Prostate gland (tissue), 2 donors: ENCODE measurements around the gene RUNDC3A. TPM values are rescaled to one million over a fixed set of nuclear protein-coding genes. Genes with fewer than 3 reads are reported as not detected.

Experiments
- DNase-seq: peaks from one replicate; pipeline ENCODE4 v3.0.0-alpha.2; 2019; ENCODE audit warnings: low spot score
- H3K27ac ChIP-seq, 2 donors: fragments of 200-600 bp; sonication (generic); 2 replicates each; pipeline ENCODE4 v1.5.1; 2017 to 2019
- H3K27me3 ChIP-seq: fragments of 200-600 bp; sonication (generic); replicated peaks from 2 replicates; pipeline ENCODE4 v1.5.1; 2019; ENCODE audit not compliant: insufficient read depth
- H3K36me3 ChIP-seq, 2 donors: fragments of 200-600 bp; sonication (generic); 1 replicate in 1 of 2; 2 replicates in 1 of 2; pipeline versions ENCODE4 v1.5.1 to v1.8.1; 2017 to 2019
- H3K4me1 ChIP-seq: fragments of 200-600 bp; sonication (generic); replicated peaks from 2 replicates; pipeline ENCODE4 v1.5.1; 2019
- H3K4me3 ChIP-seq, 2 donors: fragments of 200-600 bp; sonication (generic); 2 replicates each; pipeline ENCODE4 v1.5.1; 2017 to 2019
- H3K9me3 ChIP-seq: fragments of 200-600 bp; sonication (generic); 2 replicates; pipeline ENCODE4 v1.5.1; 2017
- CTCF ChIP-seq, 4 experiments: fragments of 200-600 bp in 2 of 4; fragments of 450-650 bp in 2 of 4; sonication (generic) in 2 of 4; IDR thresholded peaks; 1 replicate in 3 of 4; 2 replicates in 1 of 4; pipeline ENCODE4 v1.5.1; 2016 to 2019; ENCODE audit warnings: antibody characterized with exemption in 4 of 4, mild to moderate bottlenecking in 2 of 4, moderate library complexity in 2 of 4
- POLR2A ChIP-seq: fragments of 450-650 bp; IDR thresholded peaks from one replicate; pipeline ENCODE4 v1.6.1; 2016; ENCODE audit warnings: antibody characterized with exemption, mild to moderate bottlenecking
- POLR2AphosphoS5 ChIP-seq: sonication (generic); formaldehyde crosslinking; IDR thresholded peaks from one replicate; pipeline ENCODE4 v1.6.1; 2017; ENCODE audit warnings: antibody characterized with exemption
- WGBS: methylation state at CpG from one replicate; pipeline ENCODE4 v1.1.5; 2018; 5-methylcytosine and 5-hydroxymethylcytosine counted together
- intact Hi-C: fragments of 100-400 bp; cut with DNase I; formaldehyde crosslinking; loops from one replicate; pipeline ENCODE4 v1.14.2; 2022
- total RNA-seq, 2 donors: library from RNA; depleted of rRNA; stranded (reverse); fragments of >200 nt; gene quantifications; one replicate each; pipeline ENCODE4 v1.1.0, GENCODE V29; 2016

The RUNDC3A gene
- total RNA-seq, 2 donors from 2014 or later: 0.68 to 2.9 TPM

DNA sequence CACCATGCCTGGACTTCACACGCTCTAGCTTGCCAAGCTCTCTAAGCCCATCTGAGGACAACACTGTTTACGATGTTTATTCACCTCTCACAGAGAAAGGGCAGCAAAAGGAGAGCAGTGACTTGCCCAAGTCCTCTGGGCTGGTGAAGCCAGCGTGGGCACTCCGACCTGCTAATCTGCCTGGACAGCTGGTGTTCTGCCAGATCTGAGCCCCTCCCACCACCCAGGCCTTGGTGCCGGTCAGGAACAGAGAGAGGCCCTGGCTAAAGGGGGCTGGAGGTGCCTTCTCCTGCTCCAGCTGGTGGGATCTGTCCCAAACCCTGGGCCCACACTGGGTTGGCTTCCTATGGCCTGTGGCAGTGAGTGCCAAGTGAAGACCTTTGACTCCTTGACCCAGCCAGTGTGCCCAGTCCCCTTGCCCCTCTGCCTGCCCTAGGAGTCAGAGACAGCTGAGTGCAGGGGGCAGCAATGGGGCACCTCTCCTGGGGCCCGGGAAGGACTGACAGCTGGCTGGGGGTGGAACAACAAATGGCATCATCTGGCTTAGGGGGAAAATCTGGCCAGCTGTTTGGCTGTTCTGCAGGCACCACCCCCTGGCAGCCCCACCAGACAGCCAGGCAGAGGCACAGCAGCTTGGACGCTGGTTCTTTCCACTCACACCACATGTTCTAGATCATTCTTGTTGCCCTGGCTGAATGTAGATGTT, 38.7 kb upstream of the RUNDC3A start:
- no peak for DNase-seq
- no peaks in the 10 kb centered on the region for H3K4me1 ChIP-seq
- 52% methylated on average over 7 of the region's 7 CpGs for WGBS
- H3K4me3 ChIP-seq: no peak overlapping the region
- H3K27ac ChIP-seq: no peak overlapping the region
- H3K27me3 ChIP-seq: no peaks in the 10 kb centered on the region
- no peak for TF ChIP-seq CTCF (IDR thresholded peaks at IDR 0.05)
- no peak for TF ChIP-seq POLR2A
- TF ChIP-seq POLR2AphosphoS5: no peak
- H3K9me3 ChIP-seq: no peaks in the 10 kb centered on the region
- H3K36me3 ChIP-seq: no peaks in the 10 kb centered on the region
- intact Hi-C loops: no loop called here

- no peak overlapping the region for H3K27ac ChIP-seq
- H3K27me3 ChIP-seq: no peaks in the 10 kb centered on the region
- no peak for DNase-seq
- intact Hi-C loops: no loop called here
- no peak overlapping the region for H3K4me3 ChIP-seq
- WGBS: 42% methylated on average over 13 of the region's 13 CpGs
- TF ChIP-seq POLR2AphosphoS5 (no peak), POLR2A (no peak), CTCF (IDR thresholded peaks at IDR 0.05) (no peak)
- H3K36me3 ChIP-seq: no peaks in the 10 kb centered on the region
- H3K4me1 ChIP-seq: no peaks in the 10 kb centered on the region
- H3K9me3 ChIP-seq: no peaks in the 10 kb centered on the region
Observed at GRCh38 chr17:44272321-44272951, 36.0 kb upstream of the RUNDC3A start.

DNA sequence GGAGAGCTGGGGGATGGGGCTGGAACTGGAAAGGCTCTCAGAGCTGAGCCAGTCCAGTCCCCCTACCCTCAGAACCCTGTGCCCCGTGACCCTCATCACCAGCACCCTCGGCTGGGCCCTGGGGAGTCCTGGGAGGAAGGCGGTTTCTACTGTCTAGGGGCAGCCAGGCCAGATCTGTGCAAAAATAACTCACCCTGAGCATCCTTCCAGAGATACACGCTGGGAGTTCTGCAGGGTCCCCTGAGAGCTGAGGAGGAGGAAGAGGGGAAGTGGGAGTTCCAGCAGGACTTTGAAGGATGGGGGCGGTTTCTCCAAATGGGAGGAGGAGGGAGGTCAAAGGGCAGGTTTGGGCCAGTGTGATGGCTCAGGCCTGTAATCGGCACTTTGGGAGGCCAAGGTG, 35.4 kb upstream of the RUNDC3A start:
- TF ChIP-seq CTCF (IDR thresholded peaks at IDR 0.05) (no peak), POLR2A (no peak), POLR2AphosphoS5 (no peak)

DNA sequence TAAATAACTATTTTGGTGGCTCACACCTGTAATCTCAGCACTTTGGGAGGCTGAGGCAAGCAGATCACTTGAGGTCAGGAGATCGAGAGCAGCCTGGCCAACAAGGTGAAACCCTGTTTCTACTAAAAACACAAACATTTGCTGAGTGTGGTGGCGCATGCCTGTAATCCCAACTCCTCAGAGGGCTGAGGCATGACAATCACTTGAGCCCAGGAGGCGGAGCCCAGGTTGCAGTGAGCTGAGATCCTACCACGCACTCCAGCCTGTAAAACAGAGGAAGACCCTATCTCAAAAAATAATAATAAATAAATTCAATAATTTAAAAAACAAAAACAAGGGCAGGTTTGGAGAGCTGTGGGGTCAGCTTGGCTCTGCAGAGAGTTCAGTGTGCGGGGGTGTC, 34.8 kb upstream of the RUNDC3A start:
- no peak overlapping the region for H3K4me3 ChIP-seq
- no peaks in the 10 kb centered on the region for H3K9me3 ChIP-seq
- DNase-seq: no peak
- 91% methylated on average over 5 of the region's 5 CpGs for WGBS
- no peaks in the 10 kb centered on the region for H3K4me1 ChIP-seq
- no peak for TF ChIP-seq POLR2AphosphoS5
- TF ChIP-seq POLR2A: no peak
- no peak for TF ChIP-seq CTCF (IDR thresholded peaks at IDR 0.05)
- no peaks in the 10 kb centered on the region for H3K27me3 ChIP-seq
- intact Hi-C loops: no loop called here
- no peak overlapping the region for H3K27ac ChIP-seq
- H3K36me3 ChIP-seq: no peaks in the 10 kb centered on the region

More for the DNA sequence above, 35.4 kb upstream of the RUNDC3A start:
- intact Hi-C loops: no loop called here
- WGBS: 75% methylated on average over 6 of the region's 6 CpGs
- Histone ChIP-seq H3K27ac (no peak overlapping the region), H3K36me3 (no peaks in the 10 kb centered on the region), H3K4me3 (no peak overlapping the region), H3K9me3 (no peaks in the 10 kb centered on the region), H3K27me3 (no peaks in the 10 kb centered on the region), H3K4me1 (no peaks in the 10 kb centered on the region)
- DNase-seq: no peak

DNA sequence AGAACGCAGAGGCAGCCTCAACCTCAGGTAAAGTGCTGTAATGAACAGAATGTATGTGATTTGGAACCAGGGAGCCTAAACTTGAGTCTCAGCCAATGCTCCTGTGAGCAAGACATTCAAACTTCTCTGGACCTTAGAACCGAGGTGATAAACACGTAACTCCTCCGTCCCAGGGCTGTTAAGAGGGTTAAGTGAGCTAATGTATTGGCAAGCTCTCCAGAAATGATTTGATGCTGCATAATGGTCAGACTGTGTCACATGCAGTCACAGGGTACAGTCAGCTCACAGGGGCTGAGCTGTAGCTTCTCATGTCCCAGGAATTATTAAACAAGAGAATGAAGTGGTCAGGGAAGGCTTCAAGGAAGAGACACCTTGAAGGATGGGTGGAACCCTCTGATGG, 30.4 kb upstream of the RUNDC3A start:
- H3K4me3 ChIP-seq: no peak overlapping the region
- H3K27me3 ChIP-seq: no peaks in the 10 kb centered on the region
- H3K9me3 ChIP-seq: no peaks in the 10 kb centered on the region
- no peaks in the 10 kb centered on the region for H3K36me3 ChIP-seq
- no peak overlapping the region for H3K27ac ChIP-seq
- H3K4me1 ChIP-seq: no peaks in the 10 kb centered on the region
- intact Hi-C loops: no loop called here
- 78% methylated on average over 4 of the region's 4 CpGs for WGBS
- DNase-seq: no peak
- TF ChIP-seq POLR2A (no peak), POLR2AphosphoS5 (no peak), CTCF (IDR thresholded peaks at IDR 0.05) (no peak)
